ENCODE data around the gene THRA.

GRCh38 chr17:40065769-40066510, 3.2 kb downstream of the THRA start:
- TF ChIP-seq FOXA1 (IDR thresholded peaks at IDR 0.05) (no peak), TARDBP (IDR thresholded peaks at IDR 0.05) (no peak), ELF4 (IDR thresholded peaks at IDR 0.05) (no peak)
